Eye (tissue), 1 donor: ENCODE measurements around the gene RAB44.
"Not testable (repeated sequence)": the region's sequence is repeated elsewhere in the genome, so short reads cannot be mapped to it uniquely, and the experiment has no call there.

Experiments used
- DNase-seq: peaks from one replicate; pipeline ENCODE4 v3.0.0-alpha.2; 2015

Gene RAB44

GRCh38 chr6:36716476-36717093 lies 19.0 kb downstream of the RAB44 start:
- no peak for DNase-seq

- no peak for DNase-seq
Measured at GRCh38 chr6:36717231-36717825, 19.7 kb downstream of the RAB44 start.

- DNase-seq: no peak
Measured at GRCh38 chr6:36717871-36718540, 20.4 kb downstream of the RAB44 start.

GRCh38 chr6:36718560-36718959 lies 20.9 kb downstream of the RAB44 start:
- no peak for DNase-seq

GRCh38 chr6:36719126-36719525 lies 21.5 kb downstream of the RAB44 start:
- DNase-seq: no peak

GRCh38 chr6:36720251-36721141 lies 22.9 kb downstream of the RAB44 start:
- no peak for DNase-seq

GRCh38 chr6:36721369-36722140 lies 23.9 kb downstream of the RAB44 start:
- DNase-seq: no peak

- no peak for DNase-seq
Measured at GRCh38 chr6:36722365-36722764, 24.7 kb downstream of the RAB44 start.

- DNase-seq: no peak
Measured at GRCh38 chr6:36722879-36723278, 25.3 kb downstream of the RAB44 start.

GRCh38 chr6:36723992-36724391 lies 26.4 kb downstream of the RAB44 start:
- DNase-seq: not testable (repeated sequence)

GRCh38 chr6:36724514-36725390 lies 27.1 kb downstream of the RAB44 start:
- peak; percentile 58 for DNase-seq

GRCh38 chr6:36725581-36725980 lies 28.0 kb downstream of the RAB44 start:
- DNase-seq: no peak

- DNase-seq: no peak
Measured at GRCh38 chr6:36727505-36728021, 29.9 kb downstream of the RAB44 start.

- no peak for DNase-seq
Measured at GRCh38 chr6:36728289-36729160, 30.9 kb downstream of the RAB44 start.

- DNase-seq: no peak
Measured at GRCh38 chr6:36729161-36729524, 31.5 kb downstream of the RAB44 start.

GRCh38 chr6:36730424-36731380 lies 33.1 kb downstream of the RAB44 start:
- DNase-seq: no peak

GRCh38 chr6:36731622-36732310 lies 34.1 kb downstream of the RAB44 start:
- no peak for DNase-seq

GRCh38 chr6:36733300-36733699 lies 35.7 kb downstream of the RAB44 start:
- no peak for DNase-seq
